NB4 (cell line): Measurements from ENCODE around the gene GCNT4.

Experiments used
- CTCF ChIP-seq: IDR thresholded peaks from one replicate; pipeline ENCODE4 v1.5.1; 2012; ENCODE audit warnings: low read depth, low read length
- MYC ChIP-seq: IDR thresholded peaks from 2 replicates; pipeline ENCODE4 v1.6.1; 2011; ENCODE audit warnings: low read depth, low read length
- POLR2A ChIP-seq: IDR thresholded peaks from 2 replicates; pipeline ENCODE4 v1.6.1; 2011; ENCODE audit warnings: mild to moderate bottlenecking; ENCODE audit not compliant: insufficient read length; ENCODE audit errors: extremely low read depth

GRCh38 chr5:75028090-75028489 lies 24.3 kb downstream of the GCNT4 start:
- TF ChIP-seq CTCF (no peak), POLR2A (no peak), MYC (no peak)
